Activated CD4-positive, alpha-beta T cell treated with anti-CD3 and anti-CD28 coated beads, Interleukin-2, amount 10 ng/mL, durations not matched to agents 24 days and 14 days (primary cell): ENCODE results near the gene CMTM4. TPM values are rescaled to one million over a fixed set of nuclear protein-coding genes. Genes with fewer than 3 reads are reported as not detected.
"Not testable (repeated sequence)": the region's sequence is repeated elsewhere in the genome, so short reads cannot be mapped to it uniquely, and the experiment has no call there.

Experiments used
- DNase-seq: peaks from one replicate; pipeline ENCODE4 v3.0.0; 2022
- H3K27ac Mint-ChIP-seq: one replicate; pipeline ENCODE4 v1.8.0; 2022; ENCODE audit warnings: mild to moderate bottlenecking, mixed read lengths
- H3K27me3 Mint-ChIP-seq: one replicate; pipeline ENCODE4 v1.8.0; 2022; ENCODE audit warnings: mixed read lengths
- H3K36me3 Mint-ChIP-seq: one replicate; pipeline ENCODE4 v1.8.0; 2022; ENCODE audit warnings: low read depth, mild to moderate bottlenecking, mixed read lengths
- H3K4me1 Mint-ChIP-seq: one replicate; pipeline ENCODE4 v1.8.0; 2021; ENCODE audit warnings: mixed read lengths
- H3K4me3 Mint-ChIP-seq: one replicate; pipeline ENCODE4 v1.8.0; 2022; ENCODE audit warnings: mild to moderate bottlenecking, moderate library complexity, mixed read lengths
- H3K9me3 Mint-ChIP-seq: one replicate; pipeline ENCODE4 v1.8.0; 2021; ENCODE audit warnings: mixed read lengths
- intact Hi-C: fragments of 100-400 bp; cut with micrococcal nuclease; formaldehyde crosslinking; loops from one replicate; pipeline ENCODE4 v1.15.1; 2023
- total RNA-seq: library from RNA; stranded (reverse); gene quantifications from 2 replicates; pipeline ENCODE4 v1.2.3, GENCODE V29; 2022

Gene CMTM4
- total RNA-seq, 1 donor from 2014 or later: 3.5 TPM

DNA sequence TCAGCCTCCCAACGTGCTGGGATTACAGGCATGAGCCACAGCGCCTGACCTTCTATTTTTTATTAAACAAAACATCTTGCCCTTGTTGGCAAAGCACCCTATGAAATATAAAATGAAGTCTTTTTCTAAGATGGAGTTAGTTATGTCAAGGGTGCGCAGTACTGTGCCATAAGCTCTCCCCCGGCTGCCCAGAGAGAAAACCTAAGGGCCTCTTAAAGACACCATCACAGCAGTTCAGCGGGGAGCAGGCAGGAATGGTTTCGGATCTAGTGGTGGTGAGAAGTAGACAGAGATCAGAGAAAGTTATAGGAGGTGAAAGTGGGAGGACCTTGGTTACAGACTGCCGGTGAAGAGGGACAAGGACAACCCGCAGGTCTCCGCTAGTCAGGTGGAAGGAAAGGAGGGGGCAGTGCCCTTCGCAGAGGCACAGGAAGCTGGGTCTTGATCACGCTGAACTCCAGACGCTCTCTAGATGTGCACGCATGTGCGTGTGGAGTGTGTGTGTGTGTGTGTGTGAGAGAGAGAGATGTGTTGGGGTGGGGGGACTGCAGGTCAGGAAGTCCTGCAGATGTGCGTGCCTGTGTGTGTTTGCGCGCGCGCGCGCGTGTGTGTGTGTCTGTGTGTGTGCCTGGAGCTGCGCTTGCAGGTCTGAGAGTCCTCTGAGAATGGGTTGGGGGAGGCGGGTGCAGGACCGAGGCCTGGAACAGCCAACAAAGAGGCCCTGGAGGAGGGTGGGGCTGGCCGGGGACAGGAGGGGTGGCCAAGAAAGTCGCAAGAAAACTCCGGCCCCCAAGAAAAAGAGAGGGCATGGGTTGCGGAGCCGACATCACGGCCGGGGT lies 92.8 kb downstream of the CMTM4 start:
- DNase-seq: peak; percentile 94
- Mint-ChIP-seq H3K36me3 (peaks cover 25% of the 10 kb centered on the region), H3K9me3 (no peaks in the 10 kb centered on the region), H3K4me1 (peaks cover 49% of the 10 kb centered on the region), H3K27me3 (peaks cover 2% of the 10 kb centered on the region), H3K27ac (peak overlapping the region; percentile 93), H3K4me3 (peak overlapping the region; percentile 87)
- intact Hi-C loops: loop anchor here (1.0 kb wide), 4 partner anchors 13 to 197 kb away; partner anchors contain the start of gene CKLF

- H3K27me3 Mint-ChIP-seq: peaks cover 2% of the 10 kb centered on the region
- H3K27ac Mint-ChIP-seq: no peak overlapping the region
- H3K4me1 Mint-ChIP-seq: peaks cover 48% of the 10 kb centered on the region
- intact Hi-C loops: no loop called here
- no peak overlapping the region for H3K4me3 Mint-ChIP-seq
- peaks cover 16% of the 10 kb centered on the region for H3K36me3 Mint-ChIP-seq
- no peak for DNase-seq
- H3K9me3 Mint-ChIP-seq: no peaks in the 10 kb centered on the region
Observed at GRCh38 chr16:66601471-66601870, 95.1 kb downstream of the CMTM4 start.

- Mint-ChIP-seq H3K36me3 (peaks cover 11% of the 10 kb centered on the region), H3K4me1 (peaks cover 42% of the 10 kb centered on the region), H3K27ac (no peak overlapping the region), H3K4me3 (no peak overlapping the region), H3K9me3 (no peaks in the 10 kb centered on the region), H3K27me3 (peaks cover 2% of the 10 kb centered on the region)
- DNase-seq: no peak
- intact Hi-C loops: no loop called here
Observed at GRCh38 chr16:66600477-66600876, 96.1 kb downstream of the CMTM4 start.

- Mint-ChIP-seq H3K36me3 (peaks cover 11% of the 10 kb centered on the region), H3K9me3 (no peaks in the 10 kb centered on the region), H3K4me3 (no peak overlapping the region), H3K27me3 (peaks cover 2% of the 10 kb centered on the region), H3K27ac (peak overlapping the region; percentile 17), H3K4me1 (peaks cover 46% of the 10 kb centered on the region)
- DNase-seq: no peak
- intact Hi-C loops: no loop called here
Observed at GRCh38 chr16:66599726-66600125, 96.8 kb downstream of the CMTM4 start.

GRCh38 chr16:66598111-66598510 lies 98.4 kb downstream of the CMTM4 start:
- H3K27ac Mint-ChIP-seq: peak overlapping the region; percentile 70
- peaks cover 38% of the 10 kb centered on the region for H3K4me1 Mint-ChIP-seq

DNA sequence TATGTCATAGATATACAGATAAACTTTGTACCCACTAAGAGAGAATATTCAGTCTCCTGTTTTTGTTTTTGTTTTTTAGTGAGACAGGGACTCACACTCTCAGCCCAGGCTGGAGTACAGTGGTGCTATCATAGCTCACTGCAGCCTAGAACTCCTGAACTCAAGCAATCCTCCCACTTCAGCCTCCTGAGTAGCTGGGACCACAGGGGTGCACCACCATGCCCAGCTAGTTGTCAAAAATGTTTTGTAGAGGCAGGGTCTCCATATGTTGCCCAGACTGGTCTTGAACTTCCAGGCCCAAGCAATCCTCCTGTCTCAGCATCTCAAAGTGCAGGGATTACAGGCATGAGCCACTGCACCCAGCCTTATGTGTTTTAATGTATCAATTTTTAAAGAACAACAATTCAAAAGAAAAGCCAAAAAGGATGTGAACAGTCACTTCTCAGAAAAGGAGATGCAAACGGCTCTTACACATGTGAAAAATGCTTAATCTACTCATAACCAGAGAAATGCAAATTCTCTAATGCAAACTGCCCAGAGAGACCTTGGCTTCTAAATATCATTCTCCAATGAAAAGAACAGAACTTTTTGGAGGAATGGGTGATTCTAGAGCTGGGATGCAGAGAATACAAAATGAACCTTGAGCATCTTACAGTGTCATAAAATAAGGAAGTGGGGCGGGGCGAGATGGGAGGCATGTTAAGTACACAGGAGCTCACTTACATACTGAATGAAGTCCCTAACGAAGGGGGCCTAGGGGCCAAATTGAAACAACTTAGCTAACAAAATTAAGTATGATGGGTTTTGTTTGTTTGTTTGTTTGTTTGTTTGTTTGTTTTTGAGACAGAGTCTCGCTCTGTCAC lies 99.3 kb downstream of the CMTM4 start:
- H3K9me3 Mint-ChIP-seq: no peaks in the 10 kb centered on the region
- peaks cover 34% of the 10 kb centered on the region for H3K4me1 Mint-ChIP-seq
- no peaks in the 10 kb centered on the region for H3K27me3 Mint-ChIP-seq
- peak overlapping the region; percentile 47 for H3K4me3 Mint-ChIP-seq
- H3K27ac Mint-ChIP-seq: peak overlapping the region; percentile 80
- intact Hi-C loops: loop anchor here (1.0 kb wide), 1 partner anchor 8 kb away; no protein-coding TSS in a partner anchor
- peak; percentile 74 for DNase-seq
- H3K36me3 Mint-ChIP-seq: peaks cover 5% of the 10 kb centered on the region

More at GRCh38 chr16:66598111-66598510, 98.4 kb downstream of the CMTM4 start:
- intact Hi-C loops: no loop called here
- H3K4me3 Mint-ChIP-seq: no peak overlapping the region
- no peaks in the 10 kb centered on the region for H3K9me3 Mint-ChIP-seq
- peaks cover 2% of the 10 kb centered on the region for H3K27me3 Mint-ChIP-seq
- DNase-seq: peak; percentile 71
- H3K36me3 Mint-ChIP-seq: peaks cover 5% of the 10 kb centered on the region

GRCh38 chr16:66596559-66596958 lies 100.0 kb downstream of the CMTM4 start:
- peak overlapping the region; percentile 80 for H3K27ac Mint-ChIP-seq
- DNase-seq, H3K9me3 Mint-ChIP-seq, H3K27me3 Mint-ChIP-seq, H3K36me3 Mint-ChIP-seq, H3K4me3 Mint-ChIP-seq, intact Hi-C loops: not testable (repeated sequence)
- H3K4me1 Mint-ChIP-seq: peaks cover 34% of the 10 kb centered on the region

GRCh38 chr16:66594739-66595138 lies 101.8 kb downstream of the CMTM4 start:
- H3K27me3 Mint-ChIP-seq: no peaks in the 10 kb centered on the region
- no peaks in the 10 kb centered on the region for H3K36me3 Mint-ChIP-seq
- H3K9me3 Mint-ChIP-seq: no peaks in the 10 kb centered on the region
- DNase-seq: no peak
- no peak overlapping the region for H3K4me3 Mint-ChIP-seq
- H3K4me1 Mint-ChIP-seq: peaks cover 37% of the 10 kb centered on the region
- intact Hi-C loops: no loop called here
- peak overlapping the region; percentile 49 for H3K27ac Mint-ChIP-seq

DNA sequence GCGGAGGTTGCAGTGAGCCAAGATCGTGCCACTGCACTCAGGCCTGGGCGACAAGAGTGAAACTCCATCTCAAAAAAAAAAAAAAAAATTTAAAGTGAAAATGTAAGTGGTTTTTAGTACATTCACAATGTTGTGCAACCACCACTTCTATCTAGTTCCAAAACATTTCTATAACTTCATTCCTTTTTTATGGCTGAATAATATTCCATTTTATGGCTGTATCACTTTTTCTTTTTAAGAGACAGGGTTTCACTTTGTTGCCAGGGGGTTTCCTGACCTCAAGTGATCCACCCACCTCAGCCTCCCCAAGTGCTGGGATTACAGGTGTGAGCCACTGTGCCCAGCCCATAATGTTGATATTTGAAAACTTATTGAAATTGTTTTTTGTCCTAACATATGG lies 103.7 kb downstream of the CMTM4 start:
- H3K27me3 Mint-ChIP-seq: no peaks in the 10 kb centered on the region
- DNase-seq: no peak
- H3K4me3 Mint-ChIP-seq: no peak overlapping the region
- no peaks in the 10 kb centered on the region for H3K36me3 Mint-ChIP-seq
- no peak overlapping the region for H3K27ac Mint-ChIP-seq
- intact Hi-C loops: no loop called here
- no peaks in the 10 kb centered on the region for H3K9me3 Mint-ChIP-seq
- H3K4me1 Mint-ChIP-seq: peaks cover 35% of the 10 kb centered on the region

GRCh38 chr16:66592241-66592640 lies 104.3 kb downstream of the CMTM4 start:
- Mint-ChIP-seq H3K4me3 (no peak overlapping the region), H3K27ac (no peak overlapping the region), H3K9me3 (no peaks in the 10 kb centered on the region), H3K4me1 (peaks cover 37% of the 10 kb centered on the region), H3K36me3 (no peaks in the 10 kb centered on the region), H3K27me3 (no peaks in the 10 kb centered on the region)
- intact Hi-C loops: no loop called here
- DNase-seq: no peak

- no peaks in the 10 kb centered on the region for H3K9me3 Mint-ChIP-seq
- intact Hi-C loops: no loop called here
- H3K4me3 Mint-ChIP-seq: peak overlapping the region; percentile 76
- H3K27ac Mint-ChIP-seq: no peak overlapping the region
- no peak for DNase-seq
- H3K4me1 Mint-ChIP-seq: peaks cover 34% of the 10 kb centered on the region
- no peaks in the 10 kb centered on the region for H3K27me3 Mint-ChIP-seq
- H3K36me3 Mint-ChIP-seq: no peaks in the 10 kb centered on the region
Observed at GRCh38 chr16:66591018-66591417, 105.5 kb downstream of the CMTM4 start.

GRCh38 chr16:66590322-66590721 lies 106.2 kb downstream of the CMTM4 start:
- intact Hi-C loops: loop anchor here (1.0 kb wide), 2 partner anchors 14 to 26 kb away; partner anchors contain the start of gene CMTM3
- no peaks in the 10 kb centered on the region for H3K27me3 Mint-ChIP-seq
- H3K9me3 Mint-ChIP-seq: no peaks in the 10 kb centered on the region
- H3K27ac Mint-ChIP-seq: peak overlapping the region; percentile 63
- peak; percentile 86 for DNase-seq
- no peaks in the 10 kb centered on the region for H3K36me3 Mint-ChIP-seq
- peaks cover 39% of the 10 kb centered on the region for H3K4me1 Mint-ChIP-seq
- peak overlapping the region; percentile 76 for H3K4me3 Mint-ChIP-seq

- intact Hi-C loops: loop anchor here (1.0 to 2.0 kb wide), 3 partner anchors 36 to 183 kb away; partner anchors contain the start of gene CKLF
- no peaks in the 10 kb centered on the region for H3K9me3 Mint-ChIP-seq
- peak; percentile 89 for DNase-seq
- H3K36me3 Mint-ChIP-seq: peaks cover 2% of the 10 kb centered on the region
- peak overlapping the region; percentile 56 for H3K27ac Mint-ChIP-seq
- H3K4me3 Mint-ChIP-seq: peak overlapping the region; percentile 76
- H3K4me1 Mint-ChIP-seq: peaks cover 34% of the 10 kb centered on the region
- H3K27me3 Mint-ChIP-seq: no peaks in the 10 kb centered on the region
Observed at GRCh38 chr16:66588981-66589713, 107.4 kb downstream of the CMTM4 start.
